HEK293 (cell line): ENCODE measurements around the gene GPR153.

Experiments used
- CTCF ChIA-PET: fragments of 350-600 bp; formaldehyde crosslinking; extraction: SDS; loops from one replicate; lab custom pipeline; 2021; ENCODE audit warnings: antibody characterized with exemption; lab: Yijun Ruan, JAX
- POLR2A ChIA-PET: fragments of 300-600 bp; formaldehyde crosslinking; extraction: SDS; loops from one replicate; lab custom pipeline; 2020; ENCODE audit warnings: antibody characterized with exemption, inconsistent platforms; lab: Yijun Ruan, JAX
- H3K27ac ChIP-seq: fragments of 200-500 bp; sonication (Bioruptor generic); 2 replicates; pipeline ENCODE4 v1.5.1; 2014; ENCODE audit warnings: low read depth, low read length, control low read depth, inconsistent platforms; ENCODE audit errors: extremely low read depth
- H3K36me3 ChIP-seq, 2 experiments: fragments of 200-500 bp in 1 of 2; sonication (Bioruptor generic) in 1 of 2; 1 replicate in 1 of 2; 2 replicates in 1 of 2; pipeline ENCODE4 v1.5.1; 2014 to 2017; ENCODE audit warnings: inconsistent platforms in 2 of 2, low read length in 2 of 2; ENCODE audit not compliant: control insufficient read depth in 2 of 2, insufficient read depth in 1 of 2
- H3K4me1 ChIP-seq: fragments of 200-500 bp; sonication (Bioruptor generic); 2 replicates; pipeline ENCODE4 v1.5.1; 2014; ENCODE audit warnings: mild to moderate bottlenecking, low read length, inconsistent platforms; ENCODE audit not compliant: control insufficient read depth, insufficient read depth
- H3K4me3 ChIP-seq: 2 replicates; pipeline ENCODE4 v1.5.1; 2011; ENCODE audit warnings: low read depth, mild to moderate bottlenecking, control low read depth, low read length, moderate library complexity
- H3K9me3 ChIP-seq: fragments of 200-500 bp; sonication (Bioruptor generic); 2 replicates; pipeline ENCODE4 v1.5.1; 2014; ENCODE audit warnings: low read depth, low read length, inconsistent platforms; ENCODE audit not compliant: control insufficient read depth, insufficient read depth
- ELK4 ChIP-seq: IDR thresholded peaks from 2 replicates; pipeline ENCODE4 v1.6.1; 2011; ENCODE audit warnings: mild to moderate bottlenecking, low read depth, low read length, borderline replicate concordance
- GLIS2 ChIP-seq: fragments of 450-650 bp; formaldehyde crosslinking; IDR thresholded peaks from 2 replicates; pipeline ENCODE4 v1.5.1; 2016; ENCODE audit warnings: missing biosample characterization, missing genetic modification characterization
- SCRT2 ChIP-seq: fragments of 450-650 bp; formaldehyde crosslinking; IDR thresholded peaks from 2 replicates; pipeline ENCODE4 v1.5.1; 2016; ENCODE audit warnings: missing biosample characterization, missing genetic modification characterization
- SETDB1 ChIP-seq: IDR thresholded peaks from one replicate; pipeline ENCODE4 v1.6.1; 2017; ENCODE audit warnings: mild to moderate bottlenecking, low read length, moderate library complexity, mixed read lengths; ENCODE audit not compliant: insufficient read length
- ZNF121 ChIP-seq: fragments of 450-650 bp; formaldehyde crosslinking; IDR thresholded peaks from 2 replicates; pipeline ENCODE4 v1.5.1; 2016; ENCODE audit warnings: missing biosample characterization, missing genetic modification characterization
- ZNF132 ChIP-seq: fragments of 450-650 bp; formaldehyde crosslinking; IDR thresholded peaks from 2 replicates; pipeline ENCODE4 v1.5.1; 2017; ENCODE audit warnings: missing biosample characterization, missing genetic modification characterization, borderline replicate concordance
- ZNF184 ChIP-seq: fragments of 450-650 bp; IDR thresholded peaks from 2 replicates; pipeline ENCODE4 v1.5.1; 2018; ENCODE audit warnings: missing biosample characterization, mild to moderate bottlenecking, missing genetic modification characterization
- ZNF596 ChIP-seq: fragments of 450-650 bp; IDR thresholded peaks from 2 replicates; pipeline ENCODE4 v1.5.0; 2018; ENCODE audit warnings: missing biosample characterization, mild to moderate bottlenecking, missing genetic modification characterization, moderate library complexity
- TF ChIP-seq, protein P1 (sequence below): fragments of 450-650 bp; formaldehyde crosslinking; conservative IDR thresholded peaks from 2 replicates; pipeline ENCODE4 v1.5.1; 2016; ENCODE audit warnings: low read depth, missing biosample characterization, missing genetic modification characterization
- TF ChIP-seq, protein P2 (sequence below): fragments of 450-650 bp; formaldehyde crosslinking; IDR thresholded peaks from 2 replicates; pipeline ENCODE4 v1.5.1; 2017; ENCODE audit warnings: missing biosample characterization, missing genetic modification characterization

Gene GPR153

DNA sequence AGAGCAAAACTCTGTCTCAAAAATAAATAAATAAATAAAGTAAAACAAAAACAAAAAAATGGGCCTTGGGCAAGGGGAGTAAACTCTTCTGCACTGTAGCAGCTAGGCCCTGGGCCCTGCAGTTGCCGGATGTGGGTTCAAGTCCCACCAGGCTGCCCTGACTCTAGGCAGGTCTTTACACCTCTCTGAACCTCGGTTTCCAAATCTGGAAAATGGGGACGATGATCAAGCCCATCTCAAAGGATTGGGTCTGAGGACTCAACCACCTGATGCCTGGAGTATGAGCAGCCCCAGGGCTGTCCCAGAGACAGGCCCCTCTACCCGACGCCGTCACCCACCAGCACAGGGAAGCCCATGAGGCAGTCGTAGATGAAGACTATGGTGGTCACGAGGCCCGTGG is 7.5 kb downstream of the GPR153 start (continued):
- TF ChIP-seq, protein P1, sequence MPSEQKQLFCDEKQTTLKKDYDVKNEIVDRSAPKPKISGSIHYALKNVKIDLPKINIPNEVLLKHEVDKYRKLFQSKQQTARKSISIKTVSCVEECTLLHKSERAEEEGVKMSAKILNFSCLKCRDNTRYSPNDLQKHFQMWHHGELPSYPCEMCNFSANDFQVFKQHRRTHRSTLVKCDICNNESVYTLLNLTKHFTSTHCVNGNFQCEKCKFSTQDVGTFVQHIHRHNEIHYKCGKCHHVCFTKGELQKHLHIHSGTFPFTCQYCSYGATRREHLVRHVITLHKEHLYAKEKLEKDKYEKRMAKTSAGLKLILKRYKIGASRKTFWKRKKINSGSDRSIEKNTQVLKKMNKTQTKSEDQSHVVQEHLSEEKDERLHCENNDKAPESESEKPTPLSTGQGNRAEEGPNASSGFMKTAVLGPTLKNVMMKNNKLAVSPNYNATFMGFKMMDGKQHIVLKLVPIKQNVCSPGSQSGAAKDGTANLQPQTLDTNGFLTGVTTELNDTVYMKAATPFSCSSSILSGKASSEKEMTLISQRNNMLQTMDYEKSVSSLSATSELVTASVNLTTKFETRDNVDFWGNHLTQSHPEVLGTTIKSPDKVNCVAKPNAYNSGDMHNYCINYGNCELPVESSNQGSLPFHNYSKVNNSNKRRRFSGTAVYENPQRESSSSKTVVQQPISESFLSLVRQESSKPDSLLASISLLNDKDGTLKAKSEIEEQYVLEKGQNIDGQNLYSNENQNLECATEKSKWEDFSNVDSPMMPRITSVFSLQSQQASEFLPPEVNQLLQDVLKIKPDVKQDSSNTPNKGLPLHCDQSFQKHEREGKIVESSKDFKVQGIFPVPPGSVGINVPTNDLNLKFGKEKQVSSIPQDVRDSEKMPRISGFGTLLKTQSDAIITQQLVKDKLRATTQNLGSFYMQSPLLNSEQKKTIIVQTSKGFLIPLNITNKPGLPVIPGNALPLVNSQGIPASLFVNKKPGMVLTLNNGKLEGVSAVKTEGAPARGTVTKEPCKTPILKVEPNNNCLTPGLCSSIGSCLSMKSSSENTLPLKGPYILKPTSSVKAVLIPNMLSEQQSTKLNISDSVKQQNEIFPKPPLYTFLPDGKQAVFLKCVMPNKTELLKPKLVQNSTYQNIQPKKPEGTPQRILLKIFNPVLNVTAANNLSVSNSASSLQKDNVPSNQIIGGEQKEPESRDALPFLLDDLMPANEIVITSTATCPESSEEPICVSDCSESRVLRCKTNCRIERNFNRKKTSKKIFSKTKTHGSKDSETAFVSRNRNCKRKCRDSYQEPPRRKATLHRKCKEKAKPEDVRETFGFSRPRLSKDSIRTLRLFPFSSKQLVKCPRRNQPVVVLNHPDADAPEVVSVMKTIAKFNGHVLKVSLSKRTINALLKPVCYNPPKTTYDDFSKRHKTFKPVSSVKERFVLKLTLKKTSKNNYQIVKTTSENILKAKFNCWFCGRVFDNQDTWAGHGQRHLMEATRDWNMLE (tag by site-specific recombination) = no peak
- TF ChIP-seq ZNF596 (no peak), ZNF121 (tag by site-specific recombination) (no peak), ELK4 (no peak)

GRCh38 chr1:6252374-6252710 is 8.6 kb downstream of the GPR153 start:
- POLR2A ChIA-PET = interaction anchor here (0.6 kb wide), 1 partner anchor 44 kb away, joined by 4 read pairs; no protein-coding TSS in a partner anchor
- peak; percentile 56 for TF ChIP-seq GLIS2 (tag by site-specific recombination)
- no peak for TF ChIP-seq ZNF132

DNA sequence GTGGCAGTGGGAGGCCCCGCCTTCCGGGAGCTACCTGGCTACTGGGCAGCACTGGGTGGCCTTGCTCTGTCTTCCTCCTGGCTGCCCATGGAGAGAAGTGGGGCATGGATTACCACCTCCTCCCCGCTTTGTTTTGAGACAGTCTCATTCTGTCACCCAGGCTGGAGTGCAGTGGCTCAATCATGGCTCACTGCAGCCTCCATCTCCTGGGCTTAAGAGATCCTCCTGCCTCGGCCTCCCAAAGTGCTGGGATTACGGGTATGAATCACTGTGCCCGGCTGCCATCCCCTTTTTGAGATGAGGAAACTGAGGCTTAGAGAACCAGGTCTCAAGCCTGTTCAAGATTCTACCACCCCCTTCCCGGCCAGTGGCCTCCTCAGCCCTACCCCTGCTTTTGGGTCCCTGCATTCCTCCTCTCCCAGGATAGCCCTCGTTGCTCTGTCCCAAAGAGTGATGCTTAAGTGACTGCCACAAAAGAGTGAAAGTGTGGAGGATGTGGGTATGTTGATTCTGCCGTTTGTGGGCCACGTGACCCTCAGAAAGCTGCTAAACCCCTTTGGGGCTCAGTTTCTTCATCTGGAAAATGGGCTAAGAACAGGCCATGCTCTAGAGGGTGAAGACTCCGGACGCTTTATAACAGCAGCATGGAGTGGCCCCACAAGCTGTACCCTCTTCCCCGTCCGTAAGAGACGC is 9.1 kb downstream of the GPR153 start:
- H3K4me3 ChIP-seq = no peak overlapping the region
- H3K4me1 ChIP-seq = no peaks in the 10 kb centered on the region
- ChIA-PET CTCF (interaction anchor here (0.5 to 9.2 kb wide), 5 partner anchors 13 to 186 kb away, joined by 3 to 181 read pairs (median 3); no protein-coding TSS in a partner anchor), POLR2A (no interaction called here)
- H3K27ac ChIP-seq = no peak overlapping the region
- no peak for TF ChIP-seq ZNF184 (tag by site-specific recombination)
- TF ChIP-seq, protein P2, sequence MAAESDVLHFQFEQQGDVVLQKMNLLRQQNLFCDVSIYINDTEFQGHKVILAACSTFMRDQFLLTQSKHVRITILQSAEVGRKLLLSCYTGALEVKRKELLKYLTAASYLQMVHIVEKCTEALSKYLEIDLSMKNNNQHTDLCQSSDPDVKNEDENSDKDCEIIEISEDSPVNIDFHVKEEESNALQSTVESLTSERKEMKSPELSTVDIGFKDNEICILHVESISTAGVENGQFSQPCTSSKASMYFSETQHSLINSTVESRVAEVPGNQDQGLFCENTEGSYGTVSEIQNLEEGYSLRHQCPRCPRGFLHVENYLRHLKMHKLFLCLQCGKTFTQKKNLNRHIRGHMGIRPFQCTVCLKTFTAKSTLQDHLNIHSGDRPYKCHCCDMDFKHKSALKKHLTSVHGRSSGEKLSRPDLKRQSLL (tag by site-specific recombination) = peak; percentile 85
- peaks cover 0 to 13% of the 10 kb centered on the region in 2 experiments; a peak in 1 of 3 replicates for H3K36me3 ChIP-seq
- H3K9me3 ChIP-seq = no peaks in the 10 kb centered on the region

More at GRCh38 chr1:6252374-6252710, 8.6 kb downstream of the GPR153 start:
- no peaks in the 10 kb centered on the region for H3K9me3 ChIP-seq
- H3K4me1 ChIP-seq = no peaks in the 10 kb centered on the region
- no peak overlapping the region for H3K4me3 ChIP-seq
- H3K36me3 ChIP-seq = peaks cover 0 to 13% of the 10 kb centered on the region in 2 experiments; a peak in 1 of 3 replicates
- CTCF ChIA-PET = interaction anchor here (1.1 to 9.2 kb wide), 4 partner anchors 13 to 186 kb away, joined by 3 to 181 read pairs (median 4); no protein-coding TSS in a partner anchor
- no peak overlapping the region for H3K27ac ChIP-seq

- CTCF ChIA-PET = interaction anchor here (0.5 to 9.2 kb wide), 3 partner anchors 21 to 187 kb away, joined by 3 to 181 read pairs (median 3); no protein-coding TSS in a partner anchor
- no peak overlapping the region for H3K27ac ChIP-seq
- TF ChIP-seq SCRT2 (tag by site-specific recombination) (0 out of 2 replicates have a peak, but pooled peaks have one; percentile 22), SETDB1 (no peak)
- TF ChIP-seq, all 188 proteins: peak for 1
- Histone ChIP-seq H3K9me3 (no peaks in the 10 kb centered on the region), H3K36me3 (peaks cover 0 to 13% of the 10 kb centered on the region in 2 experiments; a peak in 1 of 3 replicates), H3K4me1 (no peaks in the 10 kb centered on the region), H3K4me3 (no peak overlapping the region)
- POLR2A ChIA-PET = no interaction called here
These were observed 9.7 kb downstream of the GPR153 start for GRCh38 chr1:6251233-6251632.
